ENCODE data around the gene ABHD17B.

DNA sequence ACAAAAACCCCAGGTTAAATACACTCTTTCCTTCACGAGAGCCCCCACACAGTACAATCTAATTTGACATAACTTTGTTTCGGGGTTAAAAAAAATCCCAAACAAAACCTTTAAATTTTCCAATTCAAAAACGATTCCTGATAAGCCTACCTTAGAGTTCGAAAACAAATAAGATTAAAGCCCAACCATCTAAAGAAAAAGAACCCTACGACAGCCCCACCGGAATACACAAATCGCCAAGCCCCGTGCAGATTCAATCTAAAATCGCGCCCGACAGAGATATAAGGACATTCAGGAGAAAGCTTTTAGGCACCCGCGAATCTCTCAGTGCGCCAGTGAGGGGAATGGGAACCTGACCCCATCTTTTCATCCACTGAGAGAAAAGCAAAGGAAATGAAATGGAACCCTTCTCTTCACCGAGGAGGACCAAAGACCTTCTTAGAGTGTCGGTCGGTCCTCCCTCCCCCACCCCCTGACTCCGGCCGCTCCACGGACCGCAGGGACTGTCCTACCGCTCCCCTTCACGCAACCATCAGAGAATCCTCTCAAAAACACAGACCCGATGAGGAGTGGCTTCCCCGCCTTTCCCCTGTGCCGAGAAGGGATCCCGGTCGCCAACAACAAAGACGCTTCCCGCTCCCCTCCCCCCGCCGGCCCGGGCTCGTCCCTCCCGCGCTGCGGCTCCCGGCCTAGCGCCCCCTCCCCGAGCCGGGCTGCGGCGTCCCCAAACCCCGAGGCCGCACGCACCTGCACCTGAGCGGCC, 925 bp downstream of the ABHD17B start:
- TF ChIP-seq, protein P1, sequence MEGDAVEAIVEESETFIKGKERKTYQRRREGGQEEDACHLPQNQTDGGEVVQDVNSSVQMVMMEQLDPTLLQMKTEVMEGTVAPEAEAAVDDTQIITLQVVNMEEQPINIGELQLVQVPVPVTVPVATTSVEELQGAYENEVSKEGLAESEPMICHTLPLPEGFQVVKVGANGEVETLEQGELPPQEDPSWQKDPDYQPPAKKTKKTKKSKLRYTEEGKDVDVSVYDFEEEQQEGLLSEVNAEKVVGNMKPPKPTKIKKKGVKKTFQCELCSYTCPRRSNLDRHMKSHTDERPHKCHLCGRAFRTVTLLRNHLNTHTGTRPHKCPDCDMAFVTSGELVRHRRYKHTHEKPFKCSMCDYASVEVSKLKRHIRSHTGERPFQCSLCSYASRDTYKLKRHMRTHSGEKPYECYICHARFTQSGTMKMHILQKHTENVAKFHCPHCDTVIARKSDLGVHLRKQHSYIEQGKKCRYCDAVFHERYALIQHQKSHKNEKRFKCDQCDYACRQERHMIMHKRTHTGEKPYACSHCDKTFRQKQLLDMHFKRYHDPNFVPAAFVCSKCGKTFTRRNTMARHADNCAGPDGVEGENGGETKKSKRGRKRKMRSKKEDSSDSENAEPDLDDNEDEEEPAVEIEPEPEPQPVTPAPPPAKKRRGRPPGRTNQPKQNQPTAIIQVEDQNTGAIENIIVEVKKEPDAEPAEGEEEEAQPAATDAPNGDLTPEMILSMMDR (conservative IDR thresholded peaks at IDR 0.05) = no peak
- TF ChIP-seq EZH2 (IDR thresholded peaks at IDR 0.05; ENCODE audit: low read depth) = no peak
